ENCODE results near the gene PPP1R37. TPM values are rescaled to one million over a fixed set of nuclear protein-coding genes. Genes with fewer than 3 reads are reported as not detected.

The PPP1R37 gene
- total and polyA plus RNA-seq, 2 of the 8 experiments (the other 6 are each of a cell fraction or from before 2014, with no cell fraction given): 14.6 to 25.7 TPM

- TF ChIP-seq YY1 (IDR thresholded peaks at IDR 0.05; ENCODE audit: low read depth, low read length): no peak
- TF ChIP-seq CHD1 (IDR thresholded peaks at IDR 0.05; ENCODE audit: low read depth, low read length): no peak
- TF ChIP-seq, protein P1, sequence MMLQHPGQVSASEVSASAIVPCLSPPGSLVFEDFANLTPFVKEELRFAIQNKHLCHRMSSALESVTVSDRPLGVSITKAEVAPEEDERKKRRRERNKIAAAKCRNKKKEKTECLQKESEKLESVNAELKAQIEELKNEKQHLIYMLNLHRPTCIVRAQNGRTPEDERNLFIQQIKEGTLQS (IDR thresholded peaks at IDR 0.05; ENCODE audit: insufficient read depth, low read depth, low read length): no peak
- TF ChIP-seq ZNF274 (IDR thresholded peaks at IDR 0.05; ENCODE audit: borderline replicate concordance, extremely low read depth, low read length): no peak
Observed at GRCh38 chr19:45076029-45076850, 16.7 kb upstream of the PPP1R37 start, which contains the start of gene ZNF296 (continued).
